HEK293 (cell line): Measurements from ENCODE around the gene THPO.

Experiments
- GLI4 ChIP-seq: fragments of 450-650 bp; formaldehyde crosslinking; IDR thresholded peaks from 2 replicates; pipeline ENCODE4 v1.5.1; 2016; ENCODE audit warnings: missing biosample characterization, missing genetic modification characterization
- OVOL3 ChIP-seq: fragments of 450-650 bp; formaldehyde crosslinking; IDR thresholded peaks from 2 replicates; pipeline ENCODE4 v1.5.1; 2016; ENCODE audit warnings: missing biosample characterization, missing genetic modification characterization
- PRDM1 ChIP-seq: fragments of 450-650 bp; formaldehyde crosslinking; IDR thresholded peaks from 2 replicates; pipeline ENCODE4; 2016; ENCODE audit warnings: missing biosample characterization, missing genetic modification characterization
- SALL2 ChIP-seq: fragments of 450-650 bp; formaldehyde crosslinking; IDR thresholded peaks from 2 replicates; pipeline ENCODE4 v1.5.0; 2017; ENCODE audit warnings: missing biosample characterization, mild to moderate bottlenecking, missing genetic modification characterization, borderline replicate concordance
- SCRT1 ChIP-seq: fragments of 450-650 bp; formaldehyde crosslinking; IDR thresholded peaks from 2 replicates; pipeline ENCODE4 v1.5.1; 2016; ENCODE audit warnings: missing biosample characterization, missing genetic modification characterization, borderline replicate concordance
- SP3 ChIP-seq: fragments of 450-650 bp; formaldehyde crosslinking; IDR thresholded peaks from 2 replicates; pipeline ENCODE4 v1.5.1; 2016; ENCODE audit warnings: missing biosample characterization, missing genetic modification characterization
- ZBTB11 ChIP-seq: fragments of 450-650 bp; formaldehyde crosslinking; conservative IDR thresholded peaks from 2 replicates; pipeline ENCODE4 v1.5.1; 2016; ENCODE audit warnings: low read depth, missing biosample characterization, missing genetic modification characterization
- ZBTB21 ChIP-seq: fragments of 450-650 bp; formaldehyde crosslinking; IDR thresholded peaks from 2 replicates; pipeline ENCODE4 v1.5.1; 2017; ENCODE audit warnings: missing biosample characterization, missing genetic modification characterization
- ZBTB49 ChIP-seq: fragments of 450-650 bp; formaldehyde crosslinking; IDR thresholded peaks from 2 replicates; pipeline ENCODE4 v1.5.1; 2016; ENCODE audit warnings: missing biosample characterization, missing genetic modification characterization, low read depth
- ZFP41 ChIP-seq: fragments of 450-650 bp; formaldehyde crosslinking; IDR thresholded peaks from 2 replicates; pipeline ENCODE4 v1.5.1; 2016; ENCODE audit warnings: missing biosample characterization, missing genetic modification characterization, borderline replicate concordance
- ZNF112 ChIP-seq: fragments of 450-650 bp; formaldehyde crosslinking; IDR thresholded peaks from 2 replicates; pipeline ENCODE4 v1.5.0; 2017; ENCODE audit warnings: missing biosample characterization, missing genetic modification characterization
- ZNF121 ChIP-seq: fragments of 450-650 bp; formaldehyde crosslinking; IDR thresholded peaks from 2 replicates; pipeline ENCODE4 v1.5.1; 2016; ENCODE audit warnings: missing biosample characterization, missing genetic modification characterization
- ZNF140 ChIP-seq: fragments of 450-650 bp; formaldehyde crosslinking; IDR thresholded peaks from 2 replicates; pipeline ENCODE4 v1.5.1; 2016; ENCODE audit warnings: missing biosample characterization, missing genetic modification characterization
- ZNF248 ChIP-seq: fragments of 450-650 bp; formaldehyde crosslinking; IDR thresholded peaks from 2 replicates; pipeline ENCODE4 v1.5.1; 2017; ENCODE audit warnings: missing biosample characterization, missing genetic modification characterization
- ZNF274 ChIP-seq, 2 experiments: fragments of 200-500 bp in 1 of 2; fragments of 450-650 bp in 1 of 2; sonication (Bioruptor generic) in 1 of 2; formaldehyde crosslinking in 1 of 2; IDR thresholded peaks; 2 replicates each; pipeline versions ENCODE4 v1.5.1 to v1.6.1; 2014 to 2016; ENCODE audit warnings: borderline replicate concordance in 1 of 2, inconsistent platforms in 1 of 2, low read length in 1 of 2, missing biosample characterization in 1 of 2, missing genetic modification characterization in 1 of 2
- ZNF354C ChIP-seq: fragments of 450-650 bp; formaldehyde crosslinking; IDR thresholded peaks from 2 replicates; pipeline ENCODE4 v1.5.1; 2016; ENCODE audit warnings: missing biosample characterization, missing genetic modification characterization, low read depth, borderline replicate concordance
- ZNF391 ChIP-seq: fragments of 450-650 bp; formaldehyde crosslinking; IDR thresholded peaks from 2 replicates; pipeline ENCODE4 v1.5.1; 2016; ENCODE audit warnings: low read depth, missing biosample characterization, missing genetic modification characterization, borderline replicate concordance
- ZNF394 ChIP-seq: fragments of 450-650 bp; formaldehyde crosslinking; IDR thresholded peaks from 2 replicates; pipeline ENCODE4 v1.5.1; 2016; ENCODE audit warnings: missing biosample characterization, missing genetic modification characterization, mild to moderate bottlenecking, moderate library complexity, borderline replicate concordance
- ZNF513 ChIP-seq: fragments of 450-650 bp; IDR thresholded peaks from 2 replicates; pipeline ENCODE4 v1.5.1; 2018; ENCODE audit warnings: missing biosample characterization, missing genetic modification characterization
- ZNF518A ChIP-seq: fragments of 450-650 bp; formaldehyde crosslinking; conservative IDR thresholded peaks from 2 replicates; pipeline ENCODE4 v1.5.1; 2016; ENCODE audit warnings: low read depth, missing biosample characterization, missing genetic modification characterization
- ZNF624 ChIP-seq: fragments of 450-650 bp; formaldehyde crosslinking; IDR thresholded peaks from 2 replicates; pipeline ENCODE4 v1.5.1; 2017; ENCODE audit warnings: missing biosample characterization, missing genetic modification characterization
- ZNF692 ChIP-seq: fragments of 450-650 bp; formaldehyde crosslinking; IDR thresholded peaks from 2 replicates; pipeline ENCODE4 v1.5.1; 2016; ENCODE audit warnings: missing biosample characterization, missing genetic modification characterization
- ZNF768 ChIP-seq: fragments of 450-650 bp; formaldehyde crosslinking; IDR thresholded peaks from 2 replicates; pipeline ENCODE4 v1.5.1; 2018; ENCODE audit warnings: missing biosample characterization, mild to moderate bottlenecking, missing genetic modification characterization
- ZNF837 ChIP-seq: fragments of 450-650 bp; formaldehyde crosslinking; IDR thresholded peaks from 2 replicates; pipeline ENCODE4 v1.5.1; 2016; ENCODE audit warnings: missing biosample characterization, missing genetic modification characterization

Gene THPO

GRCh38 chr3:184361932-184362667 lies 15.9 kb downstream of the THPO start (continued):
- TF ChIP-seq ZNF513 (tag by site-specific recombination) (no peak), ZNF112 (tag by site-specific recombination) (no peak), ZBTB21 (tag by site-specific recombination) (no peak), ZNF768 (tag by site-specific recombination) (no peak), ZNF354C (tag by site-specific recombination) (no peak), OVOL3 (tag by site-specific recombination) (no peak), ZNF692 (tag by site-specific recombination) (no peak), ZNF121 (tag by site-specific recombination) (no peak), ZNF394 (tag by site-specific recombination) (no peak; the same call in 1 of the 2 replicates), ZBTB49 (tag by site-specific recombination) (no peak), ZNF391 (tag by site-specific recombination) (no peak; the same call in 1 of the 2 replicates), ZNF518A (no peak), SCRT1 (tag by site-specific recombination) (no peak), SP3 (tag by site-specific recombination) (peak; percentile 81), ZNF837 (tag by site-specific recombination) (no peak), ZBTB11 (tag by site-specific recombination) (peak; percentile 83), ZNF624 (tag by site-specific recombination) (no peak), ZNF140 (tag by site-specific recombination) (no peak), GLI4 (tag by site-specific recombination) (no peak), SALL2 (tag by site-specific recombination) (no peak), ZNF248 (tag by site-specific recombination) (no peak), ZFP41 (tag by site-specific recombination) (no peak), ZNF274 (IDR thresholded peaks at IDR 0.05; ENCODE audit: low read length) (no peak), ZNF274 (tag by site-specific recombination; IDR thresholded peaks at IDR 0.05; ENCODE audit: borderline replicate concordance) (no peak), PRDM1 (tag by site-specific recombination) (no peak)
